Neural progenitor cell (in vitro differentiated cells): ENCODE data around the gene PDE3B.

Experiments used
- EZH2 ChIP-seq: fragments of 200-600 bp; sonication (generic); IDR thresholded peaks from 2 replicates; pipeline ENCODE4 v1.6.1; 2017; ENCODE audit warnings: antibody characterized with exemption, mild to moderate bottlenecking, moderate library complexity
- TF ChIP-seq, protein P1 (sequence below): fragments of 200-600 bp; sonication (generic); IDR thresholded peaks from 2 replicates; pipeline ENCODE4 v1.5.1; 2017; ENCODE audit warnings: antibody characterized with exemption, mild to moderate bottlenecking

DNA sequence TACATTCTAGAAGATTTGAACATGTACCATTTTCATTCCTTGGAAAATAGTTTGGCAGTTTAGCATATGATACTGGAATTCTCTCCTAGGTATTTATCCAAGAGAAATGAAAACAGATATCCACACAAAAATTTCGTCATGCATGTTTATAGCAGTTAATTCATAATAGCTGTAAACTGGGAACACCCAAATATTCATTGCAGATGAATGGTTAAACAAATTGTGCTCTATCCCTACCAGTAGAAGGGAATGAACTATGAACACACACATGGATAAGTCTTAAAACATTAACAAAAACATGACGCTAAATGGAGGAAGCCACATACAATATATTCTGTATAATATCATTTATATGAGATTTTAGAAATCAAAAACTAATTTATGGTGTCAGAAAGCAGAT lies 61.5 kb downstream of the PDE3B start:
- TF ChIP-seq, protein P1, sequence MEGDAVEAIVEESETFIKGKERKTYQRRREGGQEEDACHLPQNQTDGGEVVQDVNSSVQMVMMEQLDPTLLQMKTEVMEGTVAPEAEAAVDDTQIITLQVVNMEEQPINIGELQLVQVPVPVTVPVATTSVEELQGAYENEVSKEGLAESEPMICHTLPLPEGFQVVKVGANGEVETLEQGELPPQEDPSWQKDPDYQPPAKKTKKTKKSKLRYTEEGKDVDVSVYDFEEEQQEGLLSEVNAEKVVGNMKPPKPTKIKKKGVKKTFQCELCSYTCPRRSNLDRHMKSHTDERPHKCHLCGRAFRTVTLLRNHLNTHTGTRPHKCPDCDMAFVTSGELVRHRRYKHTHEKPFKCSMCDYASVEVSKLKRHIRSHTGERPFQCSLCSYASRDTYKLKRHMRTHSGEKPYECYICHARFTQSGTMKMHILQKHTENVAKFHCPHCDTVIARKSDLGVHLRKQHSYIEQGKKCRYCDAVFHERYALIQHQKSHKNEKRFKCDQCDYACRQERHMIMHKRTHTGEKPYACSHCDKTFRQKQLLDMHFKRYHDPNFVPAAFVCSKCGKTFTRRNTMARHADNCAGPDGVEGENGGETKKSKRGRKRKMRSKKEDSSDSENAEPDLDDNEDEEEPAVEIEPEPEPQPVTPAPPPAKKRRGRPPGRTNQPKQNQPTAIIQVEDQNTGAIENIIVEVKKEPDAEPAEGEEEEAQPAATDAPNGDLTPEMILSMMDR: no peak
- TF ChIP-seq EZH2: no peak
